HG03108 (cell line): ENCODE results near the gene NISCH.

Experiments
- ATAC-seq: cut with Tn5 transposase; IDR thresholded peaks from one replicate; pipeline ENCODE4 v1.9.1; 2021; ENCODE audit warnings: moderate library complexity; ENCODE audit not compliant: unreplicated experiment

Gene NISCH

DNA sequence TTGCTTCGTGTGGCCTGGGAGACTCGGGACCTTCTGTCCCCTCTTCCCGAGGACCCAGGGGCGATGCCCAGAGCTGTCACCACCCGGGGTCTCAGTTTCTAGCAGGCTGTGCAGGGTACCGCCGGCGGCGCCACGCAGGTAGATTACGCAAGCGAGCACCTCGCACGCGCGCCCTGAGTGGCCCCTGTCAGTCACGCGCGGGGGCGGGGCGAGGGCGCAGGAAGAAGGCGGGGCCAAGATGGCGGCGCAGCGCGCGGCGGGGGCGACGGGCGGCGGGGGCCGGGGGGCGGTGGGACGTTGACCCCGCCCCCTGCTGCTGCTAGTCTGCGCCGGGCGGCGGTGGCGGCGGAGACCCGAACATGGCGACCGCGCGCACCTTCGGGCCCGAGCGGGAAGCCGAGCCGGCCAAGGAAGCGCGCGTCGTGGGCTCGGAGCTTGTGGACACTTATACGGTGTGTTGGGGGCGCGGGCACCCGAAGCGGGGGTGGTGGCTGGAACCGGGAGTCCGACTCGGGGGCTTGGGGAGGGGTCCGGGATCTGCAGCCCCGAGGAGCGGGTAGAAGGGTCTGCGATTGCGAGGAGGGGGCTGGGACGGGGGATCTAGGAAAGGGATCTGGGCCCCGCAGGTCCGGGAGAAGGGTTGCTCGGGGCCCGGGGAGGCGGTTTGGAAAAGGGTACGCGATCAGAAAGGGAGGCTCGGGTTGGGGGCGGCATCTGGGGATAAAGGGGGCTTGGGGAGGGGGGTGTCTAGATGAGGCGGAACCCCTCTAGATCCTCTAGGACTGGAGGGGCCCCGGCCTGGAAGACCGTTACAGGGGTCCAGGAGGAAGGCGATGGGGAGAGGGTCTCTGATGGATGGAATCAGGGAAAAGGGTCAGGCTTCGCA lies at the start of gene NISCH:
NISCH (plus strand) TSS at position 322 of the 886 bp plus-strand sequence; CDS start at position 360, 38 bp downstream.
- peak; percentile 73 for ATAC-seq

- ATAC-seq, result no peak
Measured at GRCh38 chr3:52406231-52406661, 49.2 kb upstream of the NISCH start.

- no peak for ATAC-seq
Measured at GRCh38 chr3:52406791-52407510, 48.5 kb upstream of the NISCH start.

- ATAC-seq, result no peak
Measured at GRCh38 chr3:52407779-52408178, 47.6 kb upstream of the NISCH start.

- no peak for ATAC-seq
Measured at GRCh38 chr3:52408466-52408865, 46.9 kb upstream of the NISCH start.

DNA sequence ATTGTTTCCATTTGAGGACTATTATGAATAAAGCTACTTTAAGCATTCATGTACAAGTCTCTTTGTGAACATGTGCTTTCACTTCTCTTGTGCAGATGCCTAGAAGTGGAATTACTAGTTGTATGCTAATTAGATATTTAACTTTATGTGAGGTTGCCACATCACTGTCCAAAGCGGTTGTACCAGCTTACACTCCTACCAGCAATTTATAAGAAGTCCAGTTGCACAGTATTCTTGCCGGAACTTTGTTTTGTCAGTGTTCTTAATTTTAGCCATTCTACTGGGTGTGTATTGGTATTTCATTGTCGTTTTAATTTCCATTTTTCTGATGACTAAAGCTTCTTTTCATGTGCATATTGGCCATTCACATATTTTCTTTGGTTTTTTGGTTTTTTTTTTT lies 39.6 kb upstream of the NISCH start:
- no peak for ATAC-seq

GRCh38 chr3:52420388-52420787 lies 35.0 kb upstream of the NISCH start:
- ATAC-seq, result no peak

GRCh38 chr3:52422669-52423068 lies 32.7 kb upstream of the NISCH start:
- no peak for ATAC-seq

GRCh38 chr3:52423173-52423572 lies 32.2 kb upstream of the NISCH start:
- ATAC-seq, result no peak

- ATAC-seq, result no peak
Measured at GRCh38 chr3:52428151-52429005, 27.0 kb upstream of the NISCH start.

- ATAC-seq, result no peak
Measured at GRCh38 chr3:52429031-52429430, 26.4 kb upstream of the NISCH start.

DNA sequence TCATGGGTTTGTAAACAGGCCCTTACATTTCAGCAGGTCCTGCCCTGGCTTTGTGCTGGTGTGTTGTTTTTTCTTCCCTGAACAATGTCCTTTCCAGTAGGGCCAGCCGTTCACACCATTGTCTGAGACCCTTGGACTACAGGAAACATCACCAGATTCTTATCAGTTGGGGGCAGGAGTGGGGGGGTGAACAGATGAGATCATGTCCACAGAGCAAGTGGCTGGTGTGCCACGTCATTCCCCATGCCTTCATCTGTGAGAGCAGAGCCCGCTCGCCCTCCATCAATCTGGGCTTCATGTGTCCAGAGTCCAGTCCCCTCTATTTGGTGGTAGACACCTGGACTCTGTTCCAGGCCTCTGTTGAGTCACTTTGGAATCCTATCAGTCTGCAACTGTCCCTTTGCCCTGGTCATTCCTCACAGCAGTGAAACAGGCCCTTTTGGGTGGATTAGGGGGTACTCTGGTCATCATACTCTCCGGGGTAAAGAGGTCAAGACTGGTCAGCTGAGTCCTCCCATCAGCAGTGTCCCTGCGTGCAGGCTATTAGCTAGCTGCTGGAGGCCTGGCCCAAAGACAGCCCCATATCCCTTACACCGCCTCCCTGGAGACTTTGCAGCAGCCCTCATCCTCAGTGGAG lies 25.5 kb upstream of the NISCH start:
- ATAC-seq, result no peak

DNA sequence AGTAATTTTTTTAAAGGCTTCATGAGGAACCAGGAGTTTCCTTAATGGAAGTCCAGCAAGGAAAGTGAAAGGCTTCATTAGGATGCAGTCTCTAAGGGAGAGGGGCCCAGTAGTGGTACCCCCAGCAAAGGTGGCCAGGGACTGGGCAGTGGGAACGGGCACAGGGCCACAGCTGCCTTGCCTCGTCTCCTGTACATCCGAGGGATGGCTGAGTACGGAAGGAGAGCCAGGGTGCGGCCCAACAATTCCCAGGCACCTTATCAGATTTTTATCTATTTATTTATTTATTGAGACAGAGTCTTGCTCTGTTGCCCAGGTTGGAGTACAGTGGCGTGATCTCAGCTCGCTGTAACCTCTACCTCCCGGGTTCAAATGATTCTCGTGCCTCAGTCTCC lies 25.0 kb upstream of the NISCH start:
- ATAC-seq, result no peak

- no peak for ATAC-seq
Measured at GRCh38 chr3:52431459-52432223, 23.8 kb upstream of the NISCH start.

DNA sequence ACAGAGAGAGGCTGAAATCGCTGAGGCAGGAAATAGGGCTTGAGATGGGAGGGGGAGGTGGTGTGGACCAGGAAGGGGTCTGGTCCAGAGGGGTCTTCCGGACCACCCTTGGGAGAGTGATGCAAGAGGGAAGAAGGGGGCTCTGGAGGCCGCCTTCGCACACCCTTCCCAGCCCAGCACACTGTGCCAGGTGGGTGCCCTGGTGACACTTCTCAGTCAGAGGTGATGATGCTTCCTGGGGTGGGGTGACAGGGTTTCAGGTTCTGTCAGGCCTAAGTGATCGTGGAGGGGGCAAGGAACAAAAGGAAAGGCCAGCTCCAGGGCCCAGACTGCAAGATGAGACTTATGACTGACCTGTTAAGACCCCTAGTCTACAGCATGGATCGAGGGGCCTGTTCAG lies 23.2 kb upstream of the NISCH start:
- ATAC-seq, result no peak

DNA sequence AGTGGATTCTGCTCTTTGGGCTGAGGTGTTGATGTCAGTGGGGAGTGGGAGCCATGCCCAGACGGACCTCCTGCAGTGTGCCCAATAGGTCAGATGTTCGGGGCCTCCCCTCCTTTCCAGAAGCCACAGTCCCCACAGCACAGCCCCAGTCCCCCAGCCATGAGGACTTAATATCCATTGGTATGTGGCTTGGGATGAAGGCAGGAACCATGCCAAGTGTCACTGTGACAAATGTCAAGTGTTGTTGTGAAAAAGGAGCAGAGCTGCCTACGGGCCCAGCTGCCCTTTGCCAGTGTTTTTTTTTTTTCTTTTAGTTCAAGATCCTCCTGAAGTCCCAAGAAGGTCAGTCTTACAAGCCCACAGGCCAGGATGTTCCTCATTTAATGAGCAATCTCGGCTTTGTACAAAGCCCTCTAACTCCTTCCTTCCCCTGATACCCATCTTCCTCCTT lies 22.7 kb upstream of the NISCH start:
- no peak for ATAC-seq

GRCh38 chr3:52433328-52433995 lies 21.9 kb upstream of the NISCH start:
- ATAC-seq, result no peak

DNA sequence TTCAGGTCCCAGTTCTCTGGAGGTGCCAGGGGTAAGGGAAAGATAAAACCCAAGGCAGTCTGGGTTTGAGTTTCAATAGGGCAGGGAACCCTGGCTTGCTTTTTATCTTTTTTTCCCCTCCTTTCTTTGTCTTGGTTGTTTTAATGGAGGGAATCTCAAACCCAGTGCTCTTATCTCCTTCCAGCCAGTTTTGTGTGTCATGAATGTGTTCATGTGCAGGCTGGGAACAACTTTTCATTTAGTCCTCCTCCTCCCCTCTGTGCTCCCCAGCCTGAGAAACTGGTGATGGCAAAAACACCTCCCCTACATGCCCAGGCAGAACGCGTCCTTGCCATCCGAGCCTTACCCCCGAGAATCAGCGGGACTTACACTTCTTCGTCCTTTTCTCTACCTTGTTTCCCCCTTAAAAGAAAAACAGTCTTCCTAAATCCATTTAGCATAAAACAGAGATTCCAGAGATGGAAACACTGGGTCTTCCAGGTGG lies 21.4 kb upstream of the NISCH start:
- ATAC-seq, result no peak

- no peak for ATAC-seq
Measured at GRCh38 chr3:52434491-52435115, 20.8 kb upstream of the NISCH start.
